ENCODE measurements around the gene SDR39U1. TPM values are rescaled to one million over a fixed set of nuclear protein-coding genes. Genes with fewer than 3 reads are reported as not detected.

Gene SDR39U1
- total RNA-seq, 1 donor from 2014 or later, result 61.6 TPM

- intact Hi-C loops (cut with DNase I), result no loop called here
- Histone ChIP-seq H3K27me3 (no peaks in the 10 kb centered on the region), H3K27ac (peak overlapping the region; percentile 93), H3K36me3 (peaks cover 29% of the 10 kb centered on the region), H3K9me3 (no peaks in the 10 kb centered on the region), H3K4me1 (peaks cover 11% of the 10 kb centered on the region), H3K4me3 (peak overlapping the region; percentile 55)
- no peak for ATAC-seq
- no peak for DNase-seq
- TF ChIP-seq, protein P1, sequence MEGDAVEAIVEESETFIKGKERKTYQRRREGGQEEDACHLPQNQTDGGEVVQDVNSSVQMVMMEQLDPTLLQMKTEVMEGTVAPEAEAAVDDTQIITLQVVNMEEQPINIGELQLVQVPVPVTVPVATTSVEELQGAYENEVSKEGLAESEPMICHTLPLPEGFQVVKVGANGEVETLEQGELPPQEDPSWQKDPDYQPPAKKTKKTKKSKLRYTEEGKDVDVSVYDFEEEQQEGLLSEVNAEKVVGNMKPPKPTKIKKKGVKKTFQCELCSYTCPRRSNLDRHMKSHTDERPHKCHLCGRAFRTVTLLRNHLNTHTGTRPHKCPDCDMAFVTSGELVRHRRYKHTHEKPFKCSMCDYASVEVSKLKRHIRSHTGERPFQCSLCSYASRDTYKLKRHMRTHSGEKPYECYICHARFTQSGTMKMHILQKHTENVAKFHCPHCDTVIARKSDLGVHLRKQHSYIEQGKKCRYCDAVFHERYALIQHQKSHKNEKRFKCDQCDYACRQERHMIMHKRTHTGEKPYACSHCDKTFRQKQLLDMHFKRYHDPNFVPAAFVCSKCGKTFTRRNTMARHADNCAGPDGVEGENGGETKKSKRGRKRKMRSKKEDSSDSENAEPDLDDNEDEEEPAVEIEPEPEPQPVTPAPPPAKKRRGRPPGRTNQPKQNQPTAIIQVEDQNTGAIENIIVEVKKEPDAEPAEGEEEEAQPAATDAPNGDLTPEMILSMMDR (IDR thresholded peaks at IDR 0.05), result no peak
Observed at GRCh38 chr14:24443053-24443665, 583 bp upstream of the SDR39U1 start.

GRCh38 chr14:24441904-24442239 lies 704 bp downstream of the SDR39U1 start:
- intact Hi-C loops (cut with DNase I), result no loop called here
- Histone ChIP-seq H3K27me3 (no peaks in the 10 kb centered on the region), H3K4me3 (peak overlapping the region; percentile 55), H3K4me1 (peaks cover 24% of the 10 kb centered on the region), H3K27ac (peak overlapping the region; percentile 93), H3K36me3 (peaks cover 42% of the 10 kb centered on the region), H3K9me3 (no peaks in the 10 kb centered on the region)
- TF ChIP-seq, protein P1 (IDR thresholded peaks at IDR 0.05), result no peak
- DNase-seq, result no peak
- ATAC-seq, result no peak

- TF ChIP-seq, protein P1 (IDR thresholded peaks at IDR 0.05), result no peak
- ATAC-seq, result no peak
Observed at GRCh38 chr14:24441485-24441884, 1.1 kb downstream of the SDR39U1 start.

GRCh38 chr14:24440606-24441399 lies 1.8 kb downstream of the SDR39U1 start:
- Histone ChIP-seq H3K4me3 (no peak overlapping the region), H3K27ac (no peak overlapping the region), H3K36me3 (peaks cover 53% of the 10 kb centered on the region), H3K27me3 (no peaks in the 10 kb centered on the region), H3K4me1 (peaks cover 34% of the 10 kb centered on the region), H3K9me3 (no peaks in the 10 kb centered on the region)
- ATAC-seq (no peak), DNase-seq (no peak)
- intact Hi-C loops (cut with DNase I), result no loop called here
- TF ChIP-seq, protein P1 (IDR thresholded peaks at IDR 0.05), result no peak

More at GRCh38 chr14:24441485-24441884, 1.1 kb downstream of the SDR39U1 start:
- DNase-seq, result no peak
- peaks cover 46% of the 10 kb centered on the region for H3K36me3 ChIP-seq
- H3K9me3 ChIP-seq, result no peaks in the 10 kb centered on the region
- peak overlapping the region; percentile 93 for H3K27ac ChIP-seq
- no peaks in the 10 kb centered on the region for H3K27me3 ChIP-seq
- peaks cover 27% of the 10 kb centered on the region for H3K4me1 ChIP-seq
- intact Hi-C loops (cut with DNase I), result no loop called here
- H3K4me3 ChIP-seq, result peak overlapping the region; percentile 55

DNA sequence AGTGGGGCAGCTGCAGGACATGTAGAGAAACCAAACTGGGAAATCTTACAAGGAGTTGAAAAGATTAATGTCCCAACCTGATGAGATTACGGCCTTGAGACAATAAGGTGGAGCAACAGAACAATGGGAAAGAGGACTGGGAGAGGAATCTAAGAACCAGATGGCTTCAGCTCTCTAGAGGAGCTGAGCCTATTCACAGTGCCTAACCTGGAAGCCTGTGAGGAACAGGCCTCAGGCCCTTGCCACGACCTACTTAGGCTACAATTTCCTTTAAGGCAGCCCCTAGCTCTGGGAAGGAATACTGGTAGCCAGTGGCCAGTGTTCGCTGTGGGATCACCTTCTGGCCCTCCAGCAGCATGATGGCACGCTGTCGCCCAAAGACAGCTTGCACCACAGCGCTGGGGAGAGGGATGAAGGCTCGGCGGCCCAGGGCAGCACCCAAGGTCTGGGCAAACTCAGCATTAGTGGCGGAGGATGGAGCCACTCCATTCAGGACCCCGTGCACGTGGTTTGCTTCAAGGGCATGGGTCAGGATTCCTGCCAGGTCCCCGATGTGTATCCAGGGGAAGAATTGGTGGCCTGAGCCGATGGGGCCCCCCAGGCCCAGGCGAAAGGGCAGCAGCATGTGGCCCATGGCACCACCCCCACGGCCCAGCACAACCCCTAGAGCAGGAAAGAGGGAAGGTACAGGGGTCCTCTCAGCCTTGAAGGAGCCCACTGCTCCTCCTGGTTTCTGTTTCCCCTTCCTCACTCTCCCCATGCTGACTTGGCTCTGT lies 2.6 kb downstream of the SDR39U1 start:
- H3K4me3 ChIP-seq, result no peak overlapping the region
- H3K27ac ChIP-seq, result no peak overlapping the region
- intact Hi-C loops (cut with DNase I), result no loop called here
- TF ChIP-seq, protein P1 (IDR thresholded peaks at IDR 0.05), result no peak
- H3K36me3 ChIP-seq, result peaks cover 60% of the 10 kb centered on the region
- DNase-seq (no peak), ATAC-seq (no peak)
- peaks cover 36% of the 10 kb centered on the region for H3K4me1 ChIP-seq
- no peaks in the 10 kb centered on the region for H3K27me3 ChIP-seq
- no peaks in the 10 kb centered on the region for H3K9me3 ChIP-seq
